Measurements from ENCODE around the gene NT5DC4. TPM values are rescaled to one million over a fixed set of nuclear protein-coding genes. Genes with fewer than 3 reads are reported as not detected.

The NT5DC4 gene
- total RNA-seq, 1 donor from 2014 or later, result not detected

GRCh38 chr2:112725545-112726457, 5.0 kb downstream of the NT5DC4 start:
- H3K4me3 Mint-ChIP-seq, result no peak overlapping the region
- DNase-seq (ENCODE audit: extremely low spot score, unreplicated experiment), result no peak
- peaks cover 10% of the 10 kb centered on the region for H3K27me3 Mint-ChIP-seq
- no peak for TF ChIP-seq CTCF (conservative IDR thresholded peaks at IDR 0.05)
- no peaks in the 10 kb centered on the region for H3K36me3 Mint-ChIP-seq
- peaks cover 4% of the 10 kb centered on the region for H3K4me1 Mint-ChIP-seq (ENCODE audit: unreplicated experiment)
- H3K27ac Mint-ChIP-seq, result no peak overlapping the region
- H3K9me3 Mint-ChIP-seq, result no peaks in the 10 kb centered on the region

GRCh38 chr2:112726487-112727190, 5.8 kb downstream of the NT5DC4 start:
- Mint-ChIP-seq H3K27ac (no peak overlapping the region), H3K9me3 (no peaks in the 10 kb centered on the region), H3K36me3 (no peaks in the 10 kb centered on the region), H3K27me3 (peaks cover 12% of the 10 kb centered on the region), H3K4me3 (no peak overlapping the region), H3K4me1 (ENCODE audit: unreplicated experiment) (peaks cover 4% of the 10 kb centered on the region)
- TF ChIP-seq CTCF (conservative IDR thresholded peaks at IDR 0.05), result peak; percentile 98
- peak; percentile 91 for DNase-seq (ENCODE audit: extremely low spot score, unreplicated experiment)

- no peak for DNase-seq (ENCODE audit: extremely low spot score, unreplicated experiment)
- Mint-ChIP-seq H3K36me3 (no peaks in the 10 kb centered on the region), H3K27ac (no peak overlapping the region), H3K4me1 (ENCODE audit: unreplicated experiment) (peaks cover 4% of the 10 kb centered on the region), H3K4me3 (no peak overlapping the region), H3K9me3 (no peaks in the 10 kb centered on the region), H3K27me3 (peaks cover 12% of the 10 kb centered on the region)
- no peak for TF ChIP-seq CTCF (conservative IDR thresholded peaks at IDR 0.05)
Measured at GRCh38 chr2:112727276-112728028, 6.6 kb downstream of the NT5DC4 start.

- TF ChIP-seq CTCF (conservative IDR thresholded peaks at IDR 0.05), result no peak
- no peak for DNase-seq (ENCODE audit: extremely low spot score, unreplicated experiment)
- H3K9me3 Mint-ChIP-seq, result no peaks in the 10 kb centered on the region
- H3K36me3 Mint-ChIP-seq, result no peaks in the 10 kb centered on the region
- no peak overlapping the region for H3K4me3 Mint-ChIP-seq
- H3K27me3 Mint-ChIP-seq, result peaks cover 12% of the 10 kb centered on the region
- no peak overlapping the region for H3K27ac Mint-ChIP-seq
- H3K4me1 Mint-ChIP-seq (ENCODE audit: unreplicated experiment), result peaks cover 4% of the 10 kb centered on the region
Measured at GRCh38 chr2:112728029-112728362, 7.2 kb downstream of the NT5DC4 start.

- DNase-seq (ENCODE audit: extremely low spot score, unreplicated experiment), result no peak
- H3K4me1 Mint-ChIP-seq (ENCODE audit: unreplicated experiment), result peaks cover 4% of the 10 kb centered on the region
- H3K36me3 Mint-ChIP-seq, result no peaks in the 10 kb centered on the region
- no peak for TF ChIP-seq CTCF (conservative IDR thresholded peaks at IDR 0.05)
- no peak overlapping the region for H3K4me3 Mint-ChIP-seq
- peaks cover 12% of the 10 kb centered on the region for H3K27me3 Mint-ChIP-seq
- H3K27ac Mint-ChIP-seq, result no peak overlapping the region
- no peaks in the 10 kb centered on the region for H3K9me3 Mint-ChIP-seq
Measured at GRCh38 chr2:112728378-112729175, 7.8 kb downstream of the NT5DC4 start.
